SU-DHL-6 (cell line): Measurements from ENCODE around the gene CCDC183.
"Not testable (repeated sequence)": the region's sequence is repeated elsewhere in the genome, so short reads cannot be mapped to it uniquely, and the experiment has no call there.

ENCODE experiments used
- EZH2phosphoT487 ChIP-seq: fragments of 200-600 bp; sonication (generic), shearing (Covaris generic); conservative IDR thresholded peaks from 2 replicates; pipeline ENCODE4 v1.6.1; 2018; ENCODE audit warnings: mild to moderate bottlenecking, antibody characterized with exemption, low read length, moderate library complexity, mixed read lengths
- TF ChIP-seq, protein P1 (sequence below): fragments of 200-600 bp; sonication (generic); IDR thresholded peaks from one replicate; pipeline ENCODE4 v1.5.1; 2017; ENCODE audit warnings: antibody characterized with exemption, mild to moderate bottlenecking, low read length, moderate library complexity; ENCODE audit not compliant: insufficient read depth, poor library complexity, severe bottlenecking

- TF ChIP-seq, protein P1, sequence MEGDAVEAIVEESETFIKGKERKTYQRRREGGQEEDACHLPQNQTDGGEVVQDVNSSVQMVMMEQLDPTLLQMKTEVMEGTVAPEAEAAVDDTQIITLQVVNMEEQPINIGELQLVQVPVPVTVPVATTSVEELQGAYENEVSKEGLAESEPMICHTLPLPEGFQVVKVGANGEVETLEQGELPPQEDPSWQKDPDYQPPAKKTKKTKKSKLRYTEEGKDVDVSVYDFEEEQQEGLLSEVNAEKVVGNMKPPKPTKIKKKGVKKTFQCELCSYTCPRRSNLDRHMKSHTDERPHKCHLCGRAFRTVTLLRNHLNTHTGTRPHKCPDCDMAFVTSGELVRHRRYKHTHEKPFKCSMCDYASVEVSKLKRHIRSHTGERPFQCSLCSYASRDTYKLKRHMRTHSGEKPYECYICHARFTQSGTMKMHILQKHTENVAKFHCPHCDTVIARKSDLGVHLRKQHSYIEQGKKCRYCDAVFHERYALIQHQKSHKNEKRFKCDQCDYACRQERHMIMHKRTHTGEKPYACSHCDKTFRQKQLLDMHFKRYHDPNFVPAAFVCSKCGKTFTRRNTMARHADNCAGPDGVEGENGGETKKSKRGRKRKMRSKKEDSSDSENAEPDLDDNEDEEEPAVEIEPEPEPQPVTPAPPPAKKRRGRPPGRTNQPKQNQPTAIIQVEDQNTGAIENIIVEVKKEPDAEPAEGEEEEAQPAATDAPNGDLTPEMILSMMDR = not testable (repeated sequence)
- not testable (repeated sequence) for TF ChIP-seq EZH2phosphoT487
Measured at GRCh38 chr9:136786983-136787382, 9.2 kb upstream of the CCDC183 start.
